Activated T-helper 2 cell treated with anti-CD3 and anti-CD28 coated beads, Interferon-gamma antibody, Interleukin-2, Interleukin-4, amounts not matched to agents 10 μg/mL and 5 μg/mL and 100 μg/mL, durations not matched to agents 14 hours and 24 hours and 36 hours (primary cell): ENCODE data around the gene MED20. TPM values are rescaled to one million over a fixed set of nuclear protein-coding genes. Genes with fewer than 3 reads are reported as not detected.

ENCODE experiments used
- DNase-seq: peaks from one replicate; pipeline ENCODE4 v3.0.0; 2021; ENCODE audit warnings: low spot score
- H3K27ac Mint-ChIP-seq: one replicate; pipeline ENCODE4 v1.8.0; 2021; ENCODE audit warnings: mixed read lengths
- H3K27me3 Mint-ChIP-seq: one replicate; pipeline ENCODE4 v1.8.0; 2021; ENCODE audit warnings: low read depth, mixed read lengths
- H3K36me3 Mint-ChIP-seq: one replicate; pipeline ENCODE4 v1.8.0; 2021; ENCODE audit warnings: low read depth, mixed read lengths
- H3K4me1 Mint-ChIP-seq: one replicate; pipeline ENCODE4 v1.8.0; 2021; ENCODE audit warnings: low read depth, mixed read lengths
- H3K4me3 Mint-ChIP-seq: one replicate; pipeline ENCODE4 v1.8.0; 2021; ENCODE audit warnings: low read depth, mild to moderate bottlenecking, moderate library complexity, mixed read lengths
- H3K9me3 Mint-ChIP-seq: one replicate; pipeline ENCODE4 v1.8.0; 2021; ENCODE audit warnings: mixed read lengths
- intact Hi-C: fragments of 100-400 bp; cut with micrococcal nuclease; formaldehyde crosslinking; loops from one replicate; pipeline ENCODE4 v1.15.1; 2023
- total RNA-seq: library from RNA; stranded (reverse); gene quantifications from 2 replicates; pipeline ENCODE4 v1.2.3, GENCODE V29; 2022

MED20 gene
- total RNA-seq = 23.7 and 24.3 TPM in 2 replicates

DNA sequence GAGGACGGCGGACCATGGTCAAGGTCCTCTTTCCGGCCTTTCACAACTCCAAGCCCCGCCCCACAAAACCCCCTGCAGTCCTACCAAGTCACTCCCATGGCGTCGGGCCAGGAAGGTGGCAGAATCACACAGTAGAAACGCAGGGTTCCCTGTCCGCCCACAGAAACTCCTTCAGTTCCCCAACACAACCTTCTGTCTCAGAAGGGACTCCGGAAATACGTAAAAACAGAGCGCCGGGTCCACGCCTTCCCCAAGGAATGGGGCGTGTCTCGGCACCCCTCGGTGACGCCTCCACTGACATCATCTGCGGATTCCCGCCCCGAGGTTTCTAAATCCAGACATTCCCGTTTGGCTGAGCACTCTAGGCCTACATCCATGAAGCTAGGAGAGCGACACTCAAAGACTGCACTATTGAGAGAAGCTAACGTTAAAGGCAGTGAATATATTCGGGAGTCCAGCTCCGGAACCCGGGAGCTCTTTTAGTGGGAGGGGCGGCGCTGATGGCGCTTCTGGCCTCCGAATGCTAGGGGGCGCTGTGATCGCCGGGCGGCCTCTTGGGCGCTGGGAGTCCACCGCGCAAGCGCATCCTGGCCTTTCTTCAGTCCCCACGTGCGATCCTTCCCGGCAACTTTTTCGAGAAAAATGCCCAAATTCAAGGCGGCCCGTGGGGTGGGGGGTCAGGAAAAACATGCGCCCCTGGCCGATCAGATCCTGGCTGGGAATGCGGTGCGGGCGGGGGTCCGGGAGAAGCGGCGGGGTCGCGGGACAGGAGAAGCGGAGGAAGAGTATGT, at the start of gene MED20, which contains the start of gene BYSL:
MED20 (minus strand) TSS at position 219 of the 791 bp plus-strand sequence; CDS start at position 98, 121 bp downstream.
BYSL (plus strand) TSS at position 579 of the 791 bp plus-strand sequence; CDS start at position 643, 64 bp downstream.
- Mint-ChIP-seq H3K27me3 (no peaks in the 10 kb centered on the region), H3K4me1 (peaks cover 45% of the 10 kb centered on the region), H3K36me3 (peaks cover 35% of the 10 kb centered on the region), H3K27ac (peak within 1 kb of the TSS; percentile 98), H3K9me3 (no peaks in the 10 kb centered on the region), H3K4me3 (peak within 1 kb of the TSS; percentile 97)
- intact Hi-C loops = loop anchor here (1.0 to 5.0 kb wide), 8 partner anchors 15 to 849 kb away; partner anchors contain the start of genes CCND3, NFYA, OARD1 and TAF8
- peak; percentile 90 for DNase-seq

DNA sequence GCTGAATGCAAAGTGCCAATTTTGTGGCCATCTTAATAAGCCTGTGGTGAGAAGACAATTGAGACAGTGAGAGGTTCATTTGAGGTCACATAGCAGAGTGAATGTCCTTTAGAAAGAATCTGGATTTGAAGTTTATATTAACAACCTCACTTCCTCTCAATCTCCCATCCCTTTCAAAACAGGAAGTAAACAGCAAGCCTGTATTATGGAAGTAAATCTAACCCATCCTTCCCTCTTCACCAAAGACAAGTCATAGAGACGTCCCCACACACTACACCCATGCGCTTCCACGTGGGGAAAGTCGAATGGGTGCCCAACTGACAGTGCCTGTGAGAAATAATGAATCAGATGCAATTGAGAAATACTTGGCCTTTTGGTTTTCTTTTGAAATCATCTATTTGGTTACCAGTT, 49.5 kb upstream of the MED20 start:
- Mint-ChIP-seq H3K4me1 (peaks cover 29% of the 10 kb centered on the region), H3K4me3 (peak overlapping the region; percentile 14), H3K27ac (peak overlapping the region; percentile 93), H3K27me3 (no peaks in the 10 kb centered on the region), H3K9me3 (no peaks in the 10 kb centered on the region), H3K36me3 (peaks cover 5% of the 10 kb centered on the region)
- no peak for DNase-seq
- intact Hi-C loops = loop anchor here (1.0 to 5.0 kb wide), 3 partner anchors 12 to 42 kb away; no protein-coding TSS in a partner anchor

- DNase-seq = no peak
- Mint-ChIP-seq H3K27ac (peak overlapping the region; percentile 40), H3K4me3 (no peak overlapping the region), H3K36me3 (peaks cover 4% of the 10 kb centered on the region), H3K27me3 (no peaks in the 10 kb centered on the region), H3K4me1 (peaks cover 41% of the 10 kb centered on the region), H3K9me3 (no peaks in the 10 kb centered on the region)
- intact Hi-C loops = no loop called here
These were observed 46.7 kb upstream of the MED20 start for GRCh38 chr6:41967312-41968287.

- no peaks in the 10 kb centered on the region for H3K9me3 Mint-ChIP-seq
- H3K4me1 Mint-ChIP-seq = peaks cover 40% of the 10 kb centered on the region
- no peaks in the 10 kb centered on the region for H3K27me3 Mint-ChIP-seq
- peaks cover 5% of the 10 kb centered on the region for H3K36me3 Mint-ChIP-seq
- H3K27ac Mint-ChIP-seq = no peak overlapping the region
- intact Hi-C loops = no loop called here
- no peak overlapping the region for H3K4me3 Mint-ChIP-seq
- no peak for DNase-seq
These were observed 46.0 kb upstream of the MED20 start for GRCh38 chr6:41966961-41967311.

GRCh38 chr6:41966214-41966920, 45.4 kb upstream of the MED20 start:
- no peak for DNase-seq
- Mint-ChIP-seq H3K9me3 (no peaks in the 10 kb centered on the region), H3K27ac (no peak overlapping the region), H3K36me3 (peaks cover 11% of the 10 kb centered on the region), H3K27me3 (no peaks in the 10 kb centered on the region), H3K4me1 (peaks cover 46% of the 10 kb centered on the region), H3K4me3 (no peak overlapping the region)
- intact Hi-C loops = no loop called here

DNA sequence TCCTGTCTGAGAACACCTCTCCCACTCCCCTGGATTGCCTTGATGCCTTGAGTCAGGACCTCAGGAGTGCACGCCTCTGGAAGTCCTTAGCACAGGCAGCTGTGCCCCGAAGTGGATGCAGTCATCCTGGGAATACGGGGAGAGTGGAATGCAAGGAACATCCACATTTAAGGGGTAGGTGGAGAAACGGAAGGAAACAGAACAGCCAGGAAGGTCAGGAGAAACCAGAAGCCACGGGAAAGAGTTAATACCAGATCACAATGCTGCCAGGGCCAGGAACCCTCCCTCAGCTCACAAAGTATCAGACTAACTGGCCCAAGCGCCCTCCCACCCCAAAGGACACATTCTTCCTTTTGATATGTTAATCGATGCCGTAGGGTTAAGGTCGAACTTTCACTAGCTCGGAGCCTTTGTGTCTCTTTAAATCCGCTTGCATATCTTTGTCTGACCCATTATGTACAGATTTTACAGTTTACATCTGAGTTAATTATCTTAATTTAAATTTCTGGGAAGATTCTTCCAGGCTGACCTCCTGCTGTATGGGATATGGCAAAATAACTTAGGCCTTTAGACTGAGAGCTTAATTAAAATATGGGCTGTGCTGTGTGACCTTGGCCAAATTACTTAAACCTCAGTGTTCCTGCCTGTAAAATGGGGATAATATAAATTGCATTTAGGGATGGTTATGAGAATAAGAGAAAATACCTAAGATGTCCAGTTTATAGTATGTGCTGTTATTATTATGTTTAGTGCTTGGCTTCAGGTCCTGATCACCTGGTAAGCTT, 44.7 kb upstream of the MED20 start:
- H3K4me1 Mint-ChIP-seq = peaks cover 40% of the 10 kb centered on the region
- H3K27ac Mint-ChIP-seq = no peak overlapping the region
- H3K9me3 Mint-ChIP-seq = no peaks in the 10 kb centered on the region
- DNase-seq = no peak
- no peak overlapping the region for H3K4me3 Mint-ChIP-seq
- no peaks in the 10 kb centered on the region for H3K27me3 Mint-ChIP-seq
- H3K36me3 Mint-ChIP-seq = peaks cover 9% of the 10 kb centered on the region
- intact Hi-C loops = no loop called here

- H3K27ac Mint-ChIP-seq = no peak overlapping the region
- intact Hi-C loops = no loop called here
- H3K4me1 Mint-ChIP-seq = peaks cover 39% of the 10 kb centered on the region
- no peaks in the 10 kb centered on the region for H3K9me3 Mint-ChIP-seq
- DNase-seq = no peak
- H3K4me3 Mint-ChIP-seq = no peak overlapping the region
- peaks cover 7% of the 10 kb centered on the region for H3K36me3 Mint-ChIP-seq
- H3K27me3 Mint-ChIP-seq = no peaks in the 10 kb centered on the region
These were observed 43.4 kb upstream of the MED20 start for GRCh38 chr6:41964201-41964887.

DNA sequence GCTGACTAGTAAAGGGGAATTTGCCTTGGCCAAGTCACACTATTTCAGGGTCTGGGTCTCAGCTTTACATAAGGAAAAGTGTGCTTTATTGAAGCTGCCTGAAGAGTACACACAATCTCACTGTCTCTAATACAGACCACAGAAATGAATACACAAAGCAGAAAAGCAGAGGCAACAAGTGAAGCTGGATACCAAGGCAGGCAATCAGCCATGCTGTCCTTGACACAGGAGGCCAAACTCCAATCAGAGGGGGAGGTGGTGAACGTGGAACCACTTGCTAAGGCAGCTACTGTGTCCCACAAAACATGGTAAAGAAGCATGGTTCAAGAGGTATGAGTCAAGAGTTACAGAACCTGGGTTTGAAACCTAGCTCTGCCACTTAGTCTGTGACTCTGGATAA, 42.4 kb upstream of the MED20 start:
- Mint-ChIP-seq H3K4me1 (peaks cover 47% of the 10 kb centered on the region), H3K4me3 (no peak overlapping the region), H3K36me3 (peaks cover 15% of the 10 kb centered on the region), H3K9me3 (peaks cover 9% of the 10 kb centered on the region), H3K27me3 (no peaks in the 10 kb centered on the region), H3K27ac (peak overlapping the region; percentile 30)
- intact Hi-C loops = no loop called here
- DNase-seq = no peak

GRCh38 chr6:41960028-41960427, 39.1 kb upstream of the MED20 start:
- intact Hi-C loops = no loop called here
- Mint-ChIP-seq H3K27me3 (no peaks in the 10 kb centered on the region), H3K4me1 (peaks cover 40% of the 10 kb centered on the region), H3K27ac (no peak overlapping the region), H3K36me3 (peaks cover 17% of the 10 kb centered on the region), H3K4me3 (no peak overlapping the region), H3K9me3 (peaks cover 11% of the 10 kb centered on the region)
- no peak for DNase-seq

- H3K4me1 Mint-ChIP-seq = peaks cover 33% of the 10 kb centered on the region
- DNase-seq = no peak
- intact Hi-C loops = loop anchor here (1.0 to 2.0 kb wide), 5 partner anchors 12 to 81 kb away; no protein-coding TSS in a partner anchor
- peak overlapping the region; percentile 85 for H3K27ac Mint-ChIP-seq
- no peaks in the 10 kb centered on the region for H3K27me3 Mint-ChIP-seq
- H3K9me3 Mint-ChIP-seq = peaks cover 11% of the 10 kb centered on the region
- peak overlapping the region; percentile 5 for H3K4me3 Mint-ChIP-seq
- H3K36me3 Mint-ChIP-seq = peaks cover 17% of the 10 kb centered on the region
These were observed 37.3 kb upstream of the MED20 start for GRCh38 chr6:41958022-41958856.

GRCh38 chr6:41957117-41957516, 36.2 kb upstream of the MED20 start:
- peak overlapping the region; percentile 17 for H3K27ac Mint-ChIP-seq
- H3K9me3 Mint-ChIP-seq = peaks cover 11% of the 10 kb centered on the region
- no peak overlapping the region for H3K4me3 Mint-ChIP-seq
- H3K4me1 Mint-ChIP-seq = peaks cover 29% of the 10 kb centered on the region
- no peaks in the 10 kb centered on the region for H3K27me3 Mint-ChIP-seq
- H3K36me3 Mint-ChIP-seq = peaks cover 17% of the 10 kb centered on the region
- DNase-seq = no peak
- intact Hi-C loops = no loop called here
